ENCODE results near the gene FAAP20.
"Not testable (repeated sequence)": the region's sequence is repeated elsewhere in the genome, so short reads cannot be mapped to it uniquely, and the experiment has no call there.

Gene FAAP20

DNA sequence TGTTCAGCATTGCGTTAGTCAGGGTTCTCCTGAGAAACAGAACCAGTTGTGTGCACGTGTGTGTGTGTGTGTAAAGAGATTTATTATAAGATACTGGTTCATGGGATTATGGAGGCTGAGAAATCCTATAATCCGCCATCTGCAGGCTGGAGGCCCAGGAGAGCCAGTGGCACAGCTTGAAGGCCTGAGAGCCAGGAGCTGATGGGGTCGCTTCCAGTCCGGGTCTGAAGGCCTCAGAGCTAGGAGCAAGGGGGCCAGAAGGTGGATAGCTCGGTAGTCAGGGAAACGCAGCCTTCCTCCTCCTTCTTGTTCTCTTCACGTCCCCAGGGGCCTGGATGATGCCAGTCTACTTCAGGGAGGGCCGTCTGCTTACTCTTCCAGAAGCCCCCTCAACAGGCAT, 37.7 kb downstream of the FAAP20 start:
- DNase-seq (ENCODE audit: low read depth), result no peak

DNA sequence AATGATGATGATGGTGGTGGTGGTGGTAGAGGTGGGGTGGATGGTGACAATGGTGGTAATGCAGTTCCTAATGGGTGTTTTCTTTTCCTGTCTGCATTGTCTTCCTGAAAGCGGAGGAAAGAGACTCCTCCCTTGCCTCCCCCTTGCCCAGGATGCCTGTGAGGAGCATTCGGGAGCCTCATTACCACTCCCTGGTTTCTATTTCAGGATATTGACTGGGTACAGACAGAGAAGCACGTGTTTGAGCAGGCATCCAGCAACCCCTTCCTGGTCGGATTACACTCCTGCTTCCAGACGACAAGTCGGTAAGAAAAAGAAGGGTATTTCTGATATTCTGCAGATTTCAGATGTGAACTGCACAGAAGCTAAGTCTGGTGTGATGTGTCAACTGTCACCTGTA, 38.8 kb downstream of the FAAP20 start:
- DNase-seq (ENCODE audit: low read depth), result no peak

DNA sequence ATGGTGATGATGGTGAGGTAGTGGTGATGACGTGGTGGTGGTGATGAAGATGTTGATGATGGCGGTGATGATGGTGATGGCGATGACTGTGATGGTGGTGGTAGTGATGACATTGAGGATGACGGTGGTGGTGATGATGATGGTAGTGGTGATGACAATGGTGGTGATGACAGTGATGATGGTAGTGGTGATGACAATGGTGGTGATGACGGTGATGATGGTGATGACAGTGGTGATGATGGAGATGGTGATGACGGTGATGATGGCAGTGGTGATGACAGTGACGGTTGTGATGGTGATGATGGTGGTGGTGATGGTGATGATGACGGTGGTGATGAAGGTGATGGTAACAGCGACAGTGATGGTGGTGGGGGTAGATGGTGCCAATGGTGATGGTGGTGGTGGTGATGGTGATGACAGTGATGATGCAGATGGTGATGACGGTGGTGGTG, 39.4 kb downstream of the FAAP20 start:
- no peak for DNase-seq (ENCODE audit: low read depth)

DNA sequence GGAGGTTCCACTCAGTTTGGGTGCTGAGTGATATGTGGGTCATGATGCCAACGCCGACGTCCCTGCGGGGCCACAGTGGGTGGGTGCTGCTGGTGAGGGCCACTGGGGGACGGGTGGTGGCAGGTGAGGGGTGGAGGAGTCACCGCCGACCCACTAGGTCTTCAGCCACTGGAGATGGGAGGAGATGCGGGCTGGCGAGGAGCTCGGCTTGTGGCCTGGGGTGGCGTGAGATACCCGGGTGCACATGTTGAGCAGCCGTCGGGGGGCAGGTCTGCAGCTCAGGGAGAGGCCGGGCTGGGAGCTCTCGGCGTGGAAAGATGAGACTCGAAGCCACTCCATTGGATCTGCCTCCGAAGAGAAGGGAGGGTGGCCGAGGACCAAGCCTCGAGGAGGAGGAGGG, 40.5 kb downstream of the FAAP20 start:
- DNase-seq (ENCODE audit: low read depth), result no peak

DNA sequence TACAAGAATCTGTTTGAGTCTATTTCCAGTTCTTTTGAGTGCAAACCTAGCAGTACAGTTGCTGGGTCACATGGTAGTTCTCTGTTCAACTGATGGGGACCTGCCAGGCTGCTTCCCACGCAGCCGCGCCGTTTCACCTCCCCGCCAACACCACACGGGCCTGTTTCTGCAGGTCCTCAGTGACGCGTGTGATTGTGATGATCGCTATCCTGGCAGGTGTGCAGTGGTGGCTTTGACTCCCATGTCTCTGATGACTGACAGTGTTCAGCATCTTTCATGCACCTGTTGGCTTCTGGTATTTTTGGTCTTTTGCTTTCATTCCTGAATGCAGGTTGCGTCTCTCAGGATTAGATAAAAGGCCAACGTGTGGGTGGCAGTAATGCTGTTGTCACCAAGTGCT, 41.6 kb downstream of the FAAP20 start:
- DNase-seq (ENCODE audit: low read depth), result no peak

DNA sequence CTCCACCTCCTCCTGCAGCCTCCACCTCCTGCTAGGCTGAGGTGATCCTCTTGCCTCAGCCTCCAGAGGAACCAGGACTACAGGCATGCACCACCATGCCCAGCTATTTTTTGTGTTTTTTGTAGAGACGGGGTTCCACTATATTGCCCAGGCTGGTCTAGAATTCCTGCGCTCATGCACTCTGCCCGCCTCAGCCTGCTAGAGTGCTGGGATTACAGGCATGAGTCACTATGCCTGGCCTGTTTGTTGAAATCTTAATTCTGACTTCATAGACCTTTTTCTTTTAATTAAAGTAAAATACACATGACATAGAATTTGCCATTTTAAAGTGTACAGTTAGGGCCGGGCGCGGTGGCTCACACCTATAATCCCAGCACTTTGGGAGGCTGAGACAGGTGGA, 42.7 kb downstream of the FAAP20 start:
- DNase-seq (ENCODE audit: low read depth), result no peak

DNA sequence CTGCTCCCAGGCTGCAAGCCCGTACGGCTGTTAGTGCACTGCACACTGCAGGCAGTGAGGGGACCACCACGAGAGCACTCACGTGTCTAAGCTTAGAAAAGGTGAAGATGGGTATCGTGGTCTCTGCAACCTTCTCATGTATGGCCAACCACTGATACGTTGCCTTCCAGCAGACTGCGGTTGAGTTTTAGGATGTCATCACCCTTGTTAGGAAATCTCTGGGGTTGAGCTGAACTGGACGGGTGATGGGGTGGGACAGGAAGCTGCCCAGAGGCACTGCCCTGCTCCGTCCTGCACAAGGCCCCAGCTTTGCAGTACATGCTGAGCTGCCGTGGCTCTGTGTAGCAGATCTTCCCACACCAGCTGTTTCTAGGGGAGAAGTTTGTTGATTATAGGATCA, 43.3 kb downstream of the FAAP20 start:
- no peak for DNase-seq (ENCODE audit: low read depth)

DNA sequence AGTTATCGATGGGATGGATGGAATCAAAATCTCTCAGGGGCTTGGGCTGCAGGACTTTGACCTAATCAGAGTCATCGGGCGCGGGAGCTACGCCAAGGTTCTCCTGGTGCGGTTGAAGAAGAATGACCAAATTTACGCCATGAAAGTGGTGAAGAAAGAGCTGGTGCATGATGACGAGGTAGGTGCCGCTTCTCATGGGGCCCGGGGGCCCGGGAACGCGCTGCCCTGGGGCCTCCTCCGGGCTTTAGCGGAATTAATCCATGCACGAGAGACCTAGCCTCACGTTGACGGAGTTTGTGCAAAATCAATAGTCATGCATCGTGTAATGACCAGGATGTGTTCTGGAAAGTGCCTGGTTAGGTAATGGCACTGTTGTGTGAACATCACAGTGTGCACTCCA, 43.8 kb downstream of the FAAP20 start:
- DNase-seq (ENCODE audit: low read depth), result no peak

DNA sequence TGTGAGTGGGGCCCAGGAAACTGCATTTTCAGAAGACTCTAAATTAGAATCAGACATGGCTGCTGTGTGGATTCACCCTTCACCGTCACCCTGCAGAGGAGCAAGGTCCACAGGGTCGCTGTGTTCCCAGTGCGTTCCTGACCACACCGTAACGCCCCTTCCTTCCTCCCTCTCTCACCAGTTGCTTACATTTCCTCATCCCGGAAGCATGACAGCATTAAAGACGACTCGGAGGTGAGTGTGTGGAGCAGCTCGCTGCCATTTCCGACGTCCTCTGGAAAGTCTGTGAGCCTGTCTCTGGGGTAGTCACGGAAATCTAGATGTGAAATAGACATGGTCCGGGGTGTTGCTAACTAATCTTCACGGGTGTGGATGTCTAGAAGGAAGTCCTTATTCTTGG, 45.9 kb downstream of the FAAP20 start:
- peak; percentile 42 for DNase-seq (ENCODE audit: low read depth)

DNA sequence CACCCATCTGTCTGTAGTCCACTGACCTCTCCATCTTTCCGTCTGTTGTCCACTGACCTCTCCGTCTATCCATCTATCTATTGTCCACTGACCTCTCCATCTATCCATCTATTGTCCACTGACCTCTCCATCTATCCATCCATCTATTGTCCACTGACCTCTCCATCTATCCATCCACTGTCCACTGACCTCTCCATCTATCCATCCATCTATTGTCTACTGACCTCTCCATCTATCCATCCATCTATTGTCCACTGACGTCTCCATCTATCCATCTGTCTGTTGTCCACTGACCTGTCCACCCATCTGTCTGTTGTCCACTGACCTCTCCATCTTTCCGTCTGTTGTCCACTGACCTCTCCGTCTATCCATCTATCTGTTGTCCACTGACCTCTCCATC, 46.7 kb downstream of the FAAP20 start:
- DNase-seq (ENCODE audit: low read depth), result not testable (repeated sequence)

DNA sequence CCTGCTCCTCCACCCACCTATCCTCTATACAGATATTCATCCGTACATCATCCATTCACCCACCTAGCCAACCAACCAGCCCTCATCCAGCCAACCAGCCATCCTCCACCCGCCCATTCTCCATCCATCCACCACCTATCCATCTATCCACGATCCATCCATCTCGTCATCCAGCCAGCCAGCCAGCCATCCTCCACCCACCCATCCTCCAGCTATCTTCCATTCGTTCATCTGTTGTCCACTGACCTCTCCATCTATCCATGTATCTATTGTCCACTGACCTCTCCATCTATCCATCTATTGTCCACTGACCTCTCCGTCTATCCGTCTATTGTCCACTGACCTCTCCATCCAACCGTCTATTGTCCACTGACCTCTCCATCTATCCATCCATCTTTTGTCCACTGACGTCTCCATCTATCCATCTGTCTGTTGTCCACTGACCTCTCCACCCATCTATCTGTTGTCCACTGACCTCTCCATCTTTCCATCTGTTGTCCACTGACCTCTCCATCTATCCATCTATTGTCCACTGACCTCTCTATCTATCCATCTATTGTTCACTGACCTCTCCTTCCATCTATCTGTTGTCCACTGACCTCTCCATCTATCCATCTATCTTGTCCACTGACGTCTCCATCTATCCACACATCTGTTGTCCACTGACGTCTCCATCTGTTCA, 47.6 kb downstream of the FAAP20 start:
- DNase-seq (ENCODE audit: low read depth), result no peak

DNA sequence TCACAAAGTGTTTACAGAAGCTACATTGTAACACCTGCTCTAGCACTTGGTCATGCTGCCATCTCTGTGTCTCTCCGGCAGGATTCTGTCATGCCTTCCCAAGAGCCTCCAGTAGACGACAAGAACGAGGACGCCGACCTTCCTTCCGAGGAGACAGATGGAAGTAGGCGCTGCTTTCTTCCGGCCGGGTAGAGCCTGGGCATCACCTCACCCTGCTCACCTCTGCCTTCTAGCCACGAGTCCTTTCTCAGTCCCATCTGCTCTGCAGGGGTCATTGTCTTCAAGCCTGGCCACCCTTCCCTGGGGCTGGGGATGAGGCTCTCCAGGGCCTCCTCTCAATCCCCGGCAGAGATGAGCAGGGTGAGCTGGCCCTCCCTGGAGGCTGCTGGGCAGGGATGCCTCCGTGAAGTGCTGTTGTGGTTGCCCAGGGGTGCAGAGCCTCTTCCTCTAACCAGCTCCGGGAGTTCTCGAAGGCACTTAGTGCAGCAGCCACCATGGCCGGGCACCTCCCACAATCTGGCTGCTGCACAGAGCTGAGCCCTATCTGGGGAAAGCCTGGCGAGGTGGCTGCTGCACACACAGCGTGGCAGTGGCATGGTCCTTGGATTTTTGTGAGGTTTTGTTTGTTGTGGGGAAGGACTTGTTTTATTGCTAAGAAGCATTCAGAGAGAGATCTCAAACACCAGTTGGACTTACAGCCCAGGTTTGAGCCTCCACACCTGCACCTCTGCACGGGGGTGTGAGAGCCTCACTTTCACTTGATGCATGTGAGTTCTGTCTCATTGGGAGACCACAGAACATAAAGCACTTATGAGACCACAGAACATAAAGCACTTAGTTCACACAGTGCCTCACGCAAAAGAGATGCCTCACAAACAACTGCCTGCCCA, 48.4 kb downstream of the FAAP20 start:
- no peak for DNase-seq (ENCODE audit: low read depth)

DNA sequence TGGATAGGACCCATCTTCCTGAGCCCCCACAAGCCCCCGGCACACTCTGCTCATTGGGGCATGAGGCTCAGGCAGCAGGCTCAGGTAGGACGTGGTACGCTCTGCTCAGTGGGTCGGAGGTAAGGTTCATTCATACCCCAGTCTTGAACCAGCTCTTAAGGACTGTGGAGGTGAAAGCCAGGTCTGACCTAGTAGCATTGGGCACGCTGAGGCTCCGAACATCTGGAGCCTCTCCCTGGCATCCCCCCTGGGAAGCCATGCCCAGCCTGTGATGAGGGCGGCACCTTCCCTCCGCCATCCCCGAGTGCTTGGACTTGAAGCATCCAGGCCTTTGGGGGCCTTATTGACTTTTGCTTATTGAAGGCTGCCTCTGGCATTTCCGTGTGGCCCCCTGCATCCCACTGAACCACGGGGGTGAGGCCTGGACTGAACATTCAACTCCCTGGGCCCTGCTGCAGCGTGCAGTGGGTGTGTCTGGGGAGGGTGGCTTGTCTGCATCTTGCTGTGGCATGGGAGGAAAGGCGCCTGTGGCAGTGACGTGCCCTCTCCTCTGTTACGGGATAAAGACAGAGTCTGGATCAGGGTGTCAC, 50.0 kb downstream of the FAAP20 start:
- no peak for DNase-seq (ENCODE audit: low read depth)

DNA sequence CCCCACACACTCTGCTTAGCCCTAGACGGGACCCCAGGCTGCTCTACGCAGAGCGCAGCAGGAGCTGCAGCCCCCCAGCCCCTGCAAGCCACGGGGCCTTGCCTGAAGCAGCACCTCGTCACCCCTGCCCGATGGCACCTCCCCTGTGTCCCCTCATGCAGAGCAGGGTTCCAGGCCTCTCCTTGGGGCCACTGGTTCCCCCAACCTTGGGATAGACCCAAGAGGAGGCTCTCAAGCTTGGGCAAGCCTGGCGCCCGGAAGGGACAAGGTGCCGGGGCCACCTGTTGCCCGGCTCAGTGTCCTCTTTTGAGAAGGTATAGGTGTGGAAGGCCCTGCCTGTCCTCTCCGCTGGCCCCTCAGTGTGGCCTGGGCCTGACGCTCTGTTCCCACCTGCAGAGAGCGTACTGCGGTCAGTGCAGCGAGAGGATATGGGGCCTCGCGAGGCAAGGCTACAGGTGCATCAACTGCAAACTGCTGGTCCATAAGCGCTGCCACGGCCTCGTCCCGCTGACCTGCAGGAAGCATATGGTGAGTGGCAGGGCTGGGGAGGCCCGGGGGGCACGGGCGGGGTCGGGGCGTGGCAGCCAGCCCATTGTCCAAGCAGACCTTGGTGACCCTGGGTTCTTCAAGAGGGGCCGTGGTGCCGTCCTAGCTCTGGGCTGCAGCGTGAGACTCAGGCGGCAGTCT, 50.6 kb downstream of the FAAP20 start:
- no peak for DNase-seq (ENCODE audit: low read depth)

DNA sequence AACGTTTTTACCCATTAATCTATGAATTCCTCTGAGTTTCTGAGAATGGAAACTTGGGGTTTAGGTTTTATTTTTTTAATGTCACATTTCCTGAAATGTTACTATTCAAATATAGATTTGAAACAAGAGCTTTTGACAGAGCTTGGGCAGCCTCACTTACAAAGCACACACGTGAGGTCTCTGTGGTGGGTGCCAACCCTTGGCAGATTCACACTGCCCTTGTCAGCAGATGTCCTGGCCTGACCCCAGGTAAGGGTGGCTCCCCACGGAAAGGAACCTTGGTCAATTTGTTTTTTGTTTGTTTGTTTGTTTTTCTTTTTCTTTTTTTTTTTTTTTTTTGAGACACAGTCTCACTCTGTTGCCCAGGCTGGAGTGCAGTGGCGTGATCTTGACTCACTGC, 53.5 kb downstream of the FAAP20 start:
- no peak for DNase-seq (ENCODE audit: low read depth)
